GM21528 (cell line): Measurements from ENCODE around the gene BTN3A1.
"Not testable (repeated sequence)": the region's sequence is repeated elsewhere in the genome, so short reads cannot be mapped to it uniquely, and the experiment has no call there.

Experiments used
- ATAC-seq: cut with Tn5 transposase; IDR thresholded peaks from one replicate; pipeline ENCODE4 v1.9.1; 2021; ENCODE audit warnings: mild to moderate bottlenecking, moderate library complexity; ENCODE audit not compliant: unreplicated experiment, low FRiP score

Gene BTN3A1

DNA sequence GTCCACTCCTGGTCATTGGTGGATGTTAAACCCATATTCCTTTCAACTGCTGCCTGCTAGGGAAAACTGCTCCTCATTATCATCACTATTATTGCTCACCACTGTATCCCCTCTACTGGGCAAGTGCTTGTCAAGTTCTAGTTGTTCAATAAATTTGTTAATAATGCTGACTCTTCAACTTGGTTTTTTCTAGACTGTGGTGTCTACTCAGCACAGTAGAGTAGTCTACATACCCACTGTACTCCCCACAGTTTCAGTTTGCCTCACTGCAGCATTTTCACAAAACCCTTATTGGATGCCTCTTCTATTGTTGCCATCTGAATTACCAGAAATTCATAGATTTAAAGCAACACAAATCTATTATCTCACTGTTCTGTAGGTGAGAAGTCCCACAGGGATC, 23.9 kb upstream of the BTN3A1 start:
- ATAC-seq = not testable (repeated sequence)

DNA sequence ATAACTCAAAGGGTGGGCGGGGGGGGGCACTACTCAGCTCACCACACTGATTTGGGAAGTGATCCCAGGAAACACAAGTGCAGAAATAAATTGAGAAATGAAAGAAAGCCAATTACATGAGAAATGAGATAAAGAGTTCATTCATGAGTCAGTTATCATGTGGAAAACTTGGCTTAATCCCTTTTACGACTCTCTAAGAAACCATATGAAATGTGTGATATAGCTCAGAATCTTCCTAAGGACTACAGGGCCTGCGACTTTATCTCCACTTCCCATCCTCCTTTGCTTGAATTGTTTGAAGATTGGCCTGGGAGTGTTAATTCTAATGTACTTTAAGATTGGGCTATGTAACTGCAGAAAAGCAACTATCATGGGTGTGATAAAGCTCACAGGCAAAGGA, 22.8 kb upstream of the BTN3A1 start:
- ATAC-seq = no peak

DNA sequence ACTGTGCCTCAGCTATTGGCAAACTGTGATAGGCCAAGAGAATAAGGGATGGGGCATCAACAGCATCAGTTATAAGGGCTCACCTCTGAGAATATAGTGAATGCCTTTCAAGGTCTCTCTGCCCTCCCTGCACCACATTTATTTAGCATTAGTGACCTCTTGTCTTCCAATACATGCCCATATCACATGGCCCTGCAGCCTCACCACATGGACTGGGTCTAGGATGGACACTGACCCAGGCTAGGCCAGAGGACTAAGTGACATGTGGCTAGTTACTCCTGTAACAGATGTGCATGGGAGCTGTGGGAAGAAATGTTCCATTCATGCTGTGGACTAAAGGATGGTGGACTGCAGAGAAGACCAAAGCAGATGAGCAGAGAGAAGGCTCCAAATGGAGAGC, 22.3 kb upstream of the BTN3A1 start:
- ATAC-seq = no peak

DNA sequence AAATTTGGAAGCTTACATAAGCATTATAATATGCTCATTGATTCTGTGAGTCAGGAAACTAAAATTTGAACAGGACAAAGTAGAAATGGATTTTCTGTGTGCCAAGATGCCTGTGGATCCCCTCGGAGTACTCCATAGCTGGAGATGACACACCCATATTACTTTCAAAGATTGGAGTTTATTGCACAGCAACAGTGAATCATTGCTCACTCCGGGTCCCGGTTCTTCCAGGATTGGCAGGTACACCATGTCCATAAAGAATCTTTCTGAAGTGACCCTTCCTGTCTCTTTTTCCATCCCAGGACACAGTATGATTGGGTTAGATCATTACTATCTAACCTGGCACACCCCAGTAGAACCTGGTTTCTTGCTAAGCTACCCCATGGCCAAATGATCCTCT, 21.8 kb upstream of the BTN3A1 start:
- ATAC-seq = no peak

DNA sequence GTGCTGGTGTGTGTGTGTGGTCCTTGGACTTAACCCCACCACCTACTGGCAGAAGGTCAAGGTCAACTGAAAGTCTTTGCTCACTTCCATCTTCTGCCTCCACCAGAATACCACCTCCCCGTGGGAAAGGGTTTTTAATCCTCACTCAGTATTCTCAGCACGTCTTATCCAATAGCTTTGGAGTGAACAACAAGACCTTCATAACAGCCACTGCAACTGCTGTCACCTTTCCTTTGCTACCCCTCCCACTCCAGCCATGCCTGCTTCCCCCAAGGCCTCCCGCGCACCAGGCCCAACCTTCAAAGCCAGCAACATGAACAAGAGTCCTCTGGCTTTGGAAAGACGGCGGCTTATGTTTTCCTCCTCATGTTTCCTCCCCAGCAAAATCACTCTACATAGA, 20.0 kb upstream of the BTN3A1 start:
- no peak for ATAC-seq

DNA sequence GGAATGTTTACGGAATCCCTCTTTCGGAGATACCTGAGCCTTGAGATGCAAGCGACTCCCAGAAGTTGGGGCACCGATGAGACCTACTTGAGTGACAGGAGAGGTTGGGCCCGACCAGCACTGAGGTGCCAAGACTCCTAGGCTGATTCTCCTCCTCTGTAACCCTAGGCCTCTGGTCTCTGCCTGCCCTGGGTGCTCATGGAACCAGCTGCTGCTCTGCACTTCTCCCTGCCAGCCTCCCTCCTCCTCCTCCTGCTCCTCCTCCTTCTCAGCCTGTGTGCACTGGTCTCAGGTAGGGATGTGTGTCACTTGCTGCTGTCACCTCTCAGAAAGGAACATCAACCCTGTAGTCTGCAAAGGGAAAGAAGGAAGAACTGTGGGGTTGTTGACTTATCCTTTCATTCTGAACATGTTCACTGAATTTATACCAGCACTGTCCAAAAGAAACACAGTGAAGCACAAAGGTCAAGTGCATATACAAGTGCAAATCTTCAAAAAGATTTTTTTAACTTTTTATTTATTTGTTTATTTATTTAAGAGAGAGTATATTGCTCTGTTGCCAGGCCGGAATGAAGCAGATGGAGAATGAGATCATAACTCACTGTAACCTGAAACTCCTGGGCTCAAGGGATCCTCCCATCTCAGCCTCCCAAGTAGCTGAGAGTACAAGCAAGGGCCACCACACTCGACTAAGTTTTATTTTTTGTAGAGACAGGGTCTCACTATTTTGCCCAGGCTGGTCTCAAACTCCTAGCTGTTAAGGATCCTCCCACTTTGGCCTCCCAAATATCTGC, 18.3 kb upstream of the BTN3A1 start:
- ATAC-seq = no peak

DNA sequence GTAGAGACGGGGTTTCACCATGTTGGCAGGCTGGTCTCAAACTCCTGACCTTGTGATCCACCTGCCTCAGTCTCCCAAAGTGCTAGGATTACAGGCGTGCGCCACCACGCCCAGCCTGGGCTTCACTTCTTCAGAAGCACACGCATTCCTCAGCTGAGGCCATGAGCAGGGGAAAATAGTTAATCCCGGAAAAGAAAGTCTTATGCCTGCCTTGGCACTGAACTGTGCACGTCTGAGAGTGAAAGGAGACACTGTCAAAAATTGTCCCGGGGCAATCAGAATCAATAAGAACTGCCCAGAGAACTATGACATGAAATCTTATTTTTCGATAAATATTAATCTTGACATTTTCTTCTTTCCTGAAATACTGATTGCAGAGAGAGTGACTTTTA, 16.3 kb upstream of the BTN3A1 start:
- no peak for ATAC-seq

DNA sequence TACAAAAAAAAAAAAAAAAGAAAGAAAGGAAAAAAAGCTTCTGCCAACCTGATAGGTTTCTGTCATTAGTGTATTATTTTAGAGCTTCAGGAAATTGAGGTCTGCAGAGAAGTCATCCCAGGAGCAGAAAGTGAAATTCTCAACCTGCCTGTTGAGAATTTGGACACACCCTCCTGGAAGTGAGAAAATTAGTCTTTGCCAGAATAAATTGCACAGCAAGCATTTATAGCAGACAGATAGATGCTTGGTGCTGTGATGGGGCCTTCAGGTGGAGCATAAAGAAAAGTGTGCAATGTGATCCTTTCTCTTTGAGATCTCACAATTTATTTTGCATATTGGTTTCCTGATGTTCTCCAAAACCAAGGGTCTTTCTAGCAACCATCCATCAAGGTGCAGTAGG, 14.5 kb upstream of the BTN3A1 start:
- no peak for ATAC-seq

DNA sequence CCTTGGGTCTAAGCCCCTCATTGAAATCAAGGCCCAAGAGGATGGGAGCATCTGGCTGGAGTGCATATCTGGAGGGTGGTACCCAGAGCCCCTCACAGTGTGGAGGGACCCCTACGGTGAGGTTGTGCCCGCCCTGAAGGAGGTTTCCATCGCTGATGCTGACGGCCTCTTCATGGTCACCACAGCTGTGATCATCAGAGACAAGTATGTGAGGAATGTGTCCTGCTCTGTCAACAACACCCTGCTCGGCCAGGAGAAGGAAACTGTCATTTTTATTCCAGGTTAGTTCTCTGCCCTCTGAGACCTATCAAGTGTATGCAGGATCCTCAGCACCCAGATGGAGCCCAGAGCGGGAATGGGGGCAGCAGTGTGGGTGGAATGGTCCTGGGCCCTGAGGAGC, 14.1 kb upstream of the BTN3A1 start:
- no peak for ATAC-seq

DNA sequence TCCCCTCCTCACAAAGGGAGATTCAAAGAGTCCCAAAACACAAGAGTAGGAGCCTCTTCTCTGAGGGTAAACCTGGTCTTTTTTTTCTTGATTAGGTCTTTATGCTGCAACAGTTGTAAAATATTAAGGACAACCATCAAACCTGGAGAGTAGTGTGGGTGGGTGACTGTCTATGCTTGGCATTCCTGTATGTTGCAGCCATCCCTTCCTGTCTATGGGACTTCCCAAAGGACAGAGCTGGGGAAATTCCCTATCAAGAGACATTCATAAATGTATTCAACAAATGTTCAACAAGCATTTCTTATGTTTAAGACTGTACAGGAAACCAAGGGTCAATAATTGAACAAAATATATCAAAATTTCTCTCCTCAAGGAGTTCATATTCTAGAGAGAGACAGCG, 13.6 kb upstream of the BTN3A1 start:
- no peak for ATAC-seq

DNA sequence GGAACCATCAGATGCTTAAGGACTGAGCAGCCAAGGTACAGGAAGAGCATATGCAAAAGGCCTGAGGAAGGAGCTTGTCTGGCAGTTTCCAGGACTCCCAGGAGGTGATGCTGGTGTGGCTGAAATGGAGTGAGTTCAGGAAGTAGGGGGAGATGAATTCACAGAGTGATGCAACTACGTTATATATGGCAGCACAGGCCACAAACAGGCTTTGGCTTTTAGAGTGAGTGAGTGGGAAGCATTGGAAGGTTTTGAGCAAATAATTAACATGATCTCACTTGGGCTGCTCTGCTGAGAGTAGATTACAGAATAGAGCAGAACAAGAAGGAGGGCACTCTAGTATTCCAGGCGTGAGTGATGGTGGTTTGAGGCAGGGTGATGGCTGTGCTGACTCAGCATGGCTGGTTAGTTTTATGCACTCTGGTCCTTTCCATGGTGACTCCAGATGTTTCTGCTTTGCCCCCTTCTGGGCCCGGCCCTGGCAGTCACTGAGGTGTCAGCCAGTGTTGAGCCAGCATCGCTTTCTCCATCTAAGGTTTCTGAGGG, 12.7 kb upstream of the BTN3A1 start:
- ATAC-seq = no peak

DNA sequence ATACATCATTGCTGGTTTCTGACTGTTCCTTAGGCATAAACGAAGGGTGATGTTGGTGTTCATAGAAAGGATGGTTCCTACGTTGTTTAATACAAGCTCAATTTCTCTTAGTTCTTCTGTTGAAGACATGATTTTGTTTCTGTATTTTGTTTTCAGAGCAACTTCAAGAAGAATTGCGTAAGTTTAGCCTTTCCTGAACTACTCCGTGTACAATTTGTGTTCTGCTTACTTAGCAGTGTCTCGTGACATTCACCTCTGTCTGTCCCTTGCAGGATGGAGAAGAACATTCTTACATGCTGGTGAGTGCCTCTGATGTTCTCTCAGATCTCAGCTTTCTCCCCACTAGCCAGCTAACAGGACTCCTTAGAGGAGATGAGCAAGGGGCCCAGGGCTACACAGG, 11.5 kb upstream of the BTN3A1 start:
- no peak for ATAC-seq

DNA sequence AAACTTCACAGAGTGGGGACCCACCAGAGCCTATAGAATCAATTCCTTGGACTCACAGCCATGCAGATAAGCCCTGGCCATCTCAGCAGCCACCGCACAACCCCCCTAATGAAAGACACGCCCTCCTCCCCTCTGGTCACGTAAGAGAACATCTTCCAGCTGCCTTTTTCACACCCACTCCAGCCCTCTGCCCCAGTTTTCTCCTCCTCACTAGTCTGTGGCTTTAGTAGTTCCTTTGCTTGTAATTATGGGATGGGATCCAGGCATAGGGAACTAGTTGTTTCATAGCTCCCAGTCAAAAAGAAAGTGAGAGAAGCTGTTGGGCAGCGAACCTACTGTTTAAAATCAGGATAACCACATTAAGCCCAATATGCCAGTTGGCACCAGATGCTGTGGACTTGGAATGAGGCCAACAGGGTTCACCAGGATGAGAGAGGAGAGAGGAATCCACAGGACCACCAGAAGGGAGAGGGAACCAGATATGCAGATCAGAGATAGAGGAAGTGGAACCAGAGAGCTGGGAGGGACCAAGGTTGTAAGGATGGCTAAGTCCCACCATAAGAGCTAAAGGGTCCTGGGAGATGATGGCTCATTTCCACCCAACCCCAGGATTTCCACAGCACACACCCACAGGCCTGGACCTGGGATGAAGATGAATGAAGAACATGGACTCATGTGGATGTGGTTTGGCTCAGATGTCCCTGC, 9.0 kb upstream of the BTN3A1 start:
- no peak for ATAC-seq

DNA sequence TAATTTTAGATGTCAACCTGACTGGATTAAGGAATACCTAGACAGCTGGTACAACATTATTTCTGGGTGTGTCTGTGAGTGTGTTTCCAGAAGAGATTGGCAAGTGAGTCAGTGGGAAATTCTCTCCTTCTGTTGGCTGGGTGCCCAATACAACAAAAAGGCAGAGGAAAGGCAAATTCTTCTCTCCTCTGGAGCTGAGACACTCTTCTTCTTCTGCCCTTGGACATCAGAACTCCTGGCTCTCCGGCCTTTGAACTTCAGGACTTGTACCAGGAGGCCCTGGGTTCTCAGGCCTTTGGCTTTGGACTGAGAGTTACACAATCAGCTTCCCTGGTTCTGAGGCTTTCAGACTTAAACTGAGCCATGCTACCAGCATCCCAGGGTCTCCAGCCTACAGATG, 7.8 kb upstream of the BTN3A1 start:
- no peak for ATAC-seq

DNA sequence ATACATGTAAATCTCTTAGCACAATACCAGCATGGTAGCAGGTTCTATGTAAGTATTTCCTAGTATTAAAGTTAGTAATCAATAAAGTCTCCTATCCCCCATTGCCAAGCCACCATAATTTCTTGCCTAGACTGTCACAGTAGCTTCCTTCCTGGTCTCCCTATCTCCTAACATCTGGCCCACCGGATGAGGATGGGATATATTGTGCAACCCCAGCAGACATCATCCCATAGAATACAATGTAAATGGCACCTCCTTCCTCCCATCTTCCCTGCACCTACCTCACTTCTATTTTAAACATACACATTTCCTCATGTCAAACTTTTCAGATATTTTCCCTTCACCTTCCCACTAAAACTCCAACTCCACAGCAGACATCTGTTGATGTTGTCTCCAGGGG, 3.5 kb upstream of the BTN3A1 start:
- no peak for ATAC-seq

DNA sequence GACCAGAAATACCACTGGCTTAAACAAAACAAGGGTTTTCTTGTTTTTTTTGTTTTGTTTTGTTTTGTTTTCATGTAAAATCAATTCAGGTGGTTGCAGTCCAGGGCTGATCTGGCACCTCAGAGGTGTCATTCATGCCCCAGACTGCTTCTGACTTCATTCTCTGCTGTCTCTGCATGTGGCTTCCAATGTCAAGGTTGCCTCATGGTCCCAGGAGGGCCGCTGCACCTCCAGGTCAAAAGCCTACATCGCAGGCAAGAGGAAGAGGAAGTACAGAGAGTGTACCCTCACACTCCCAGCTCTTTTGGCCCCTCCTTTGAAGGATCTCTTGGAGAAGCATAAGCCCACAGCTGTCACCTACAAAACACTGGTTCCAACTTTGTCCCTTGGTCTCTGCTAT, 1.4 kb upstream of the BTN3A1 start:
- no peak for ATAC-seq

DNA sequence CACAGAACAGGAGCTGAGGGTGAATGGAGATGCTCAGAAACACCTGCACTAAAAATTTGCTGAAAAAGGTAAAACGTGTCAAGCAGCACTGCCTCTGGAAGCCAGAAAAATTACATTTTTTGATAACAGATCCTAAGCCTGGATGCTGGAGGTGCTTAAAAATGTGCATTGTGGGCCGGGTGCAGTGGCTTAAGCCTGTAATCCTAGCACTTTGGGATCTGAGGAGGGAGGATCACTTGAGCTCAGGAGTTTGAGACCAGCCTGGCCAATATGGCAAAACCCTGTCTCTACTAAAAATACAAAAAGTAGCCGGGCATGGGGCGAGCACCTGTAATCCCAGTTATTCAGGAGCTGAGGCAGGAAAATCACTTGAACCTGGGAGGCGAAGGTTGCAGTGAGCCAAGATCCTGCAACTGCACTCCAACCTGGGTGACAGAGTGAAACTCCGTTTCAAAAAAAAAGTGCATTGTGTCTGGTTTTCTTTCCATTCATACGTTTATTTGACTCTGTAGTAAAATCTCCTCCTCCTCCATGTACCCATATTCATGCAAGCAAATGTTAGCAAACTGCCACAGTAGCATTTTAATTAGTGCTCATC, 587 bp upstream of the BTN3A1 start:
- ATAC-seq = no peak

DNA sequence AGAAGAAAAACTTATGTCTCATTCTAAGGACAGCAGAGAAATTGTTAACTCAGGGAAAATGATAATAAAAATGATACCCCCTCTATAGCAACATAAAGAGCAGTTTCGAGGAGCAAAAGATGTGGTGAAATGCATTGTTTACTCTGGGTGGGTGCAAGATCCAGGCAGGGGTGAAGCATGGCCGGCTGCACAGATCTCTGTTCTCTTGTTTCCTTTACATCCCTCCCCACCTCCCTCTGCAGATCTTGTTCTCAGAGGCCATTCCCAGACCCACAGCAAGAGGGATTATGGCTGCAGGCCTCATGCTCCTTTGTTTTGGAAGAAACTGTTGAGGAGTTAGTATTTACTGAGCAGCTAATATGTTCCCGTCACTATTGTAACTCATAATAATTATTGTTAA, 1.8 kb downstream of the BTN3A1 start:
- ATAC-seq = no peak

DNA sequence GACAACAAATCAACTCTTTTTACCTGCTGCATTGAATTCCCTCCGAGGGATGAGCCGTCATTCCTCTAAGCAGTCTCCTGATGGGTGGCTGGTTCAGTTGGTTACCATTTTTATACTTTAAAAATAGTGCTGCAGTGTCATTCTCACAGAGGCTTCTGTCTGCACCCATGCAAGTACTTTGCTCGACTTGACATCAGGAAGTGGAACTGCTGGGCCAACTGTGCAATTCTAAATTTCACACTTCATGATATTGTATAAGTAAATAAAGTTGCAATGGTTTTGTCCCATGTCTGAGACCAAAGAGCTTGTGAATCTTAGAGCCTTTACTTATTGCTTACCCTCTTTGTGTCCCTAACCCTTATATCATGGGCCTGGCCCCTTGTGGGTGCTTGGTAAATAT, 2.5 kb downstream of the BTN3A1 start:
- ATAC-seq = no peak

DNA sequence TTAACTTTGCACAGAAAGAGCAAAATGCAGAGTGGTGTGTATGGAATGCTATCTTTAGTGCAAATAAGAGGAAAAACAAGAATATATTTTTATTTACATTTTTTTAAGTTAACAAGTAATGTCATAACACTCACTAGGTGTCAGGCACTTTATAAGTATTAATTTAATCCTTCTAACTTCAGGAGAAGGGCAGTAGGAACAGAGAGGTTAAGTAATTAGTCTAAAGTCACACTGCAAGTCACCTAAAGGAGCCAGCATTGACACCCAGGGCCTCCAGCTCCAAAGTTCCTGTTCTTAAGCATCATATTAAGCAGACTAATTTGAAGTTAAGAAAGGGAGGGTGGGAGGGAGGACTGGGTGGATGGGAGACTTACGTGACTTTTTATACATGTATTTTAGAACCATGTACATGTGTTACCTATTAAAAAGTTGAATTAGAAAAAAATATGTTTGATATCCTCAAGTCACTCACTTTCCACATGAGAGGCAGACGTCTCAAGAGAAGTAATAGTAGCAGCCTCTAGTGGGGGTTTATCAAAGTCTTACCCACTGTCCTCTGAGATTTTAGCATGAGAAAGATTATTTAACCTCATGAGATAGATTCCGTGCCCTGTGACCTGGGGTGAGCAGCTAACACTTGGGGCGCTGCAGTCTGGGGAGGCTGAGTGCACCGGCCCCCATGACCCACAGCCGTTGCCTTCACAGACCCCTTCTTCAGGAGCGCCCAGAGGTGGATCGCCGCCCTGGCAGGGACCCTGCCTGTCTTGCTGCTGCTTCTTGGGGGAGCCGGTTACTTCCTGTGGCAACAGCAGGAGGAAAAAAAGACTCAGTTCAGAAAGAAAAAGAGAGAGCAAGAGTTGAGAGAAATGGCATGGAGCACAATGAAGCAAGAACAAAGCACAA, 7.0 kb downstream of the BTN3A1 start:
- ATAC-seq = no peak

DNA sequence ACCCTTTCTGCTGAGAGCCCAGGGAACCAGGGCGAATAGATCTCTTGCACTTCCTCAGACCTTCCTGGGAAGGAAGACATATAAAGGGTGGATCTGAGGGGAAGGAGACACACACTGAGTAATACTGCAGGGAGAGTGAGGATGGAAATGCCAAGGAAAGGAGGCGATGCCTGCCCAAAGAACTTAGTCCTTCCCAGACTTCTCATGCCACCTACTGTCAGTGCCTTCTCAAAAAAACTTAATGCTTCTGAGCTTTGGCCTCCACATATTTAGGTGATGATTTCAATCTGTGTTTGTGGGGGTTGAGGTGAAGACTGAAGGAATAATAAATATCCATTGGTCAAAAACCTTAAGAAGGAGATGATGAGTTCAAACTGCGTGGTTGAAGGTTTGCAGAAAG, 9.7 kb downstream of the BTN3A1 start:
- ATAC-seq = no peak
